ENCODE measurements around the gene USP27X. TPM values are rescaled to one million over a fixed set of nuclear protein-coding genes. Genes with fewer than 3 reads are reported as not detected.

USP27X gene
- total RNA-seq, 1 donor from 2014 or later, result 3.7 TPM

GRCh38 chrX:49892542-49892941 is 13.3 kb downstream of the USP27X start:
- no peak for DNase-seq

GRCh38 chrX:49896951-49897350 is 17.7 kb downstream of the USP27X start:
- DNase-seq, result no peak

- DNase-seq, result no peak
Observed at GRCh38 chrX:49901048-49901447, 21.8 kb downstream of the USP27X start.

GRCh38 chrX:49910344-49910743 is 31.1 kb downstream of the USP27X start:
- peak; percentile 7 for DNase-seq

- no peak for DNase-seq
Observed at GRCh38 chrX:49912086-49912485, 32.8 kb downstream of the USP27X start.

GRCh38 chrX:49912861-49913260 is 33.6 kb downstream of the USP27X start:
- no peak for DNase-seq

GRCh38 chrX:49915361-49916222 is 36.3 kb downstream of the USP27X start:
- peak; percentile 73 for DNase-seq

GRCh38 chrX:49919617-49920016 is 40.3 kb downstream of the USP27X start:
- peak; percentile 41 for DNase-seq

GRCh38 chrX:49921109-49921508 is 41.8 kb downstream of the USP27X start:
- DNase-seq, result no peak

GRCh38 chrX:49922291-49923241 is 43.3 kb downstream of the USP27X start, which contains the start of gene CLCN5:
Gene CLCN5 (plus strand): TSS chrX:49922596. CDS start chrX:49925299, 2,703 bp downstream.
- DNase-seq, result peak; percentile 96

- DNase-seq, result no peak
Observed at GRCh38 chrX:49925176-49925575, 45.9 kb downstream of the USP27X start.

- peak; percentile 31 for DNase-seq
Observed at GRCh38 chrX:49930039-49930438, 50.8 kb downstream of the USP27X start.

Other genes starting within 250 kb of the USP27X start
- gene PAGE1, start 183.5 kb upstream of the USP27X start, total RNA-seq, result not detected in 2 replicates
- gene PAGE4, start 50.2 kb upstream of the USP27X start, total RNA-seq, result not detected in 2 replicates
- 8.1 and 8.7 TPM in 2 replicates for gene CLCN5, start 43.1 kb downstream of the USP27X start, total RNA-seq